HEK293T (cell line): ENCODE data around the gene PGA4.
"Not testable (repeated sequence)": the region's sequence is repeated elsewhere in the genome, so short reads cannot be mapped to it uniquely, and the experiment has no call there.

ENCODE experiments used
- CTCF ChIA-PET: fragments of 350-600 bp; formaldehyde crosslinking; extraction: SDS; loops from one replicate; lab custom pipeline; 2021; ENCODE audit warnings: antibody characterized with exemption, inconsistent platforms; lab: Yijun Ruan, JAX
- POLR2A ChIA-PET: fragments of 350-600 bp; formaldehyde crosslinking; extraction: SDS; loops from one replicate; lab custom pipeline; 2020; ENCODE audit warnings: antibody characterized with exemption, inconsistent platforms; lab: Yijun Ruan, JAX
- DNase-seq: peaks from one replicate; pipeline ENCODE4 v3.0.0; 2012; ENCODE audit warnings: mixed read lengths; ENCODE audit errors: extremely low spot score
- ARNT ChIP-seq: fragments of 450-650 bp; IDR thresholded peaks from 2 replicates; pipeline ENCODE4 v1.6.1; 2017; ENCODE audit warnings: mild to moderate bottlenecking
- BHLHE40 ChIP-seq: fragments of 450-650 bp; IDR thresholded peaks from 2 replicates; pipeline ENCODE4 v1.6.1; 2016; ENCODE audit warnings: mild to moderate bottlenecking, moderate library complexity, borderline replicate concordance
- CTBP1 ChIP-seq: fragments of 450-650 bp; IDR thresholded peaks from 2 replicates; pipeline ENCODE4 v1.6.1; 2016; ENCODE audit warnings: borderline replicate concordance
- ELF4 ChIP-seq: fragments of 450-650 bp; IDR thresholded peaks from 2 replicates; pipeline ENCODE4 v1.6.1; 2017; ENCODE audit warnings: antibody characterized with exemption
- FOXA1 ChIP-seq: fragments of 450-650 bp; IDR thresholded peaks from 2 replicates; pipeline ENCODE4 v1.6.1; 2016; ENCODE audit warnings: mild to moderate bottlenecking
- FOXK2 ChIP-seq: fragments of 450-650 bp; IDR thresholded peaks from 2 replicates; pipeline ENCODE4 v1.6.1; 2016; ENCODE audit warnings: mild to moderate bottlenecking
- FOXM1 ChIP-seq: fragments of 450-650 bp; IDR thresholded peaks from 2 replicates; pipeline ENCODE4 v1.6.1; 2017; ENCODE audit warnings: mild to moderate bottlenecking, borderline replicate concordance
- HDGF ChIP-seq: fragments of 450-650 bp; IDR thresholded peaks from 2 replicates; pipeline ENCODE4 v1.6.1; 2017; ENCODE audit warnings: antibody characterized with exemption, borderline replicate concordance
- L3MBTL2 ChIP-seq: fragments of 450-650 bp; conservative IDR thresholded peaks from 2 replicates; pipeline ENCODE4 v1.6.1; 2016; ENCODE audit warnings: mild to moderate bottlenecking
- LEF1 ChIP-seq: fragments of 450-650 bp; IDR thresholded peaks from 2 replicates; pipeline ENCODE4 v1.6.1; 2017; ENCODE audit warnings: mild to moderate bottlenecking, borderline replicate concordance
- NFRKB ChIP-seq: fragments of 450-650 bp; IDR thresholded peaks from 2 replicates; pipeline ENCODE4 v1.6.1; 2016; ENCODE audit warnings: mild to moderate bottlenecking, moderate library complexity
- PKNOX1 ChIP-seq: fragments of 450-650 bp; IDR thresholded peaks from 2 replicates; pipeline ENCODE4 v1.6.1; 2016
- SP1 ChIP-seq: fragments of 450-650 bp; IDR thresholded peaks from 2 replicates; pipeline ENCODE4 v1.6.1; 2017
- SUZ12 ChIP-seq: fragments of 450-650 bp; IDR thresholded peaks from 2 replicates; pipeline ENCODE4 v1.6.1; 2016; ENCODE audit warnings: mild to moderate bottlenecking
- TARDBP ChIP-seq: fragments of 450-650 bp; IDR thresholded peaks from 2 replicates; pipeline ENCODE4 v1.6.1; 2016
- ZNF384 ChIP-seq: fragments of 450-650 bp; IDR thresholded peaks from 2 replicates; pipeline ENCODE4 v1.6.1; 2016

Gene PGA4

DNA sequence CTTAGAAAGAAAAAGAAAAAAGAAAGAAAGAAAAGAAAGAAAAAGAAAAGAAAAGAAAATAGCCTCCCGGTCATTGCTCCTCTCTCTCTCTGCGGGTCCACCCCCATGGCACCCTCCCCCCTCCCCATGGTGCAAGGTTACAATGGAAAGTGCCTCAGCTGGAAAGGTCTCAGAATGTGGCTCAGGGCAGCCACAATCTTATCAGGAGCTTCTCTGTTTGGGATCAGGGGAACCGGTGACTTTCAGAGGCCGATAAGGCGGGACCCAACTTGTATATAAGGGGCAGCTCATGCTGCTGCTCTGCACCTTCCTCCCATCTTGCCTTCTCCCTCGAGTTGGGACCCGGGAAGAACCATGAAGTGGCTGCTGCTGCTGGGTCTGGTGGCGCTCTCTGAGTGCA, at the start of gene PGA4:
TSS of gene PGA4 (plus strand) at position 301 of the 400 bp plus-strand sequence. CDS start at position 355, 54 bp downstream.
- DNase-seq, CTCF ChIA-PET, POLR2A ChIA-PET: not testable (repeated sequence)

DNA sequence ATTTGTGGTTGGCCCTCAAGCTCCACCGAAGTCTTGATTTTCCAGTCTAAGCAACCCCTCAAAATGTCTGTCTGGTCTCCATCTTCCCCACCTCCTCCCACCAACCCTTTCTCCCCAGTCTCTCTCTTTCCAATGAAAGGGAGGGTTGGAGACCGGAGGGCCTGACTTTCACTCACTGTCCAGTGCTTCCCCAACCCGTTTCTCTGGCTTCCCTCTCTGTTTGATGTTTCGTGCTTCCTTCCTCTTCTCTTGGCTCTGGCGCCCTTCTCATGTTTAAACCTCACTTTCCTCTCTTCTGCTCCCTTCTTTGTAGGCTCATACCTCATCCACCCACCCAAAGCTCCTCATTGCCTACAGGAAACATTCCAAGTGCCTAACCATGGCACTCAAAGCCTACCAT, 49.8 kb upstream of the PGA4 start:
- no peak for DNase-seq
- POLR2A ChIA-PET, result no interaction called here
- TF ChIP-seq ARNT (no peak), CTBP1 (no peak), ELF4 (no peak), FOXK2 (no peak), HDGF (no peak), PKNOX1 (no peak), NFRKB (no peak), BHLHE40 (no peak), TARDBP (no peak), SP1 (no peak)
- CTCF ChIA-PET, result no interaction called here

DNA sequence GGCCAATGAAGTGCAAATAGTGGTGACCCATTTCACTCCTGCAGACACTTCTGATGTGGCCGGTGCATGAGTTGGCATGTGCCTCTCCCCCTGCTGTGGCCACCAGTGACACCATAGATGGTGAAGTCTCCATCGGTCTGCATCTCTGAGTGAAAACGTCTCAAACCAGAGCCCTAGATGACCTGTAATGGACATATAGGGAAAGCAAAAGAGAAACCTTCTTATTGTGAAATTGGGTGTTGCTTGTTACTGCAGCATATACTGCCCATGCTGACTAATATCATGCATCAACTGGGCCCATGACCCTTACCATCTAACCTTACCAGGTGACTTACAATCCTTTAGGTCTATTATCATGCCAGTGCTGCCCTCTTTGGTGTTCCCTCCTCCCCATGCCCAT, 49.3 kb upstream of the PGA4 start:
- POLR2A ChIA-PET, result no interaction called here
- TF ChIP-seq TARDBP (no peak), FOXK2 (no peak), LEF1 (no peak), PKNOX1 (no peak), NFRKB (no peak), CTBP1 (no peak), ELF4 (no peak), HDGF (no peak), L3MBTL2 (no peak), FOXM1 (no peak), SP1 (no peak)
- CTCF ChIA-PET, result no interaction called here
- DNase-seq, result no peak

GRCh38 chr11:61173456-61173855, 48.7 kb upstream of the PGA4 start:
- CTCF ChIA-PET, result interaction anchor here (0.8 kb wide), 1 partner anchor 33 kb away, joined by 3 read pairs; no protein-coding TSS in a partner anchor
- TF ChIP-seq FOXK2 (no peak), ELF4 (no peak), PKNOX1 (no peak), CTBP1 (no peak), ARNT (no peak), TARDBP (no peak), ZNF384 (no peak), SP1 (no peak), HDGF (no peak), L3MBTL2 (no peak), SUZ12 (no peak), FOXA1 (no peak), LEF1 (no peak), NFRKB (no peak), FOXM1 (no peak), BHLHE40 (no peak)
- POLR2A ChIA-PET, result interaction anchor here (2.2 kb wide), 1 partner anchor 12 kb away, joined by 6 read pairs; the partner anchor contains the start of gene VPS37C
- DNase-seq, result no peak

DNA sequence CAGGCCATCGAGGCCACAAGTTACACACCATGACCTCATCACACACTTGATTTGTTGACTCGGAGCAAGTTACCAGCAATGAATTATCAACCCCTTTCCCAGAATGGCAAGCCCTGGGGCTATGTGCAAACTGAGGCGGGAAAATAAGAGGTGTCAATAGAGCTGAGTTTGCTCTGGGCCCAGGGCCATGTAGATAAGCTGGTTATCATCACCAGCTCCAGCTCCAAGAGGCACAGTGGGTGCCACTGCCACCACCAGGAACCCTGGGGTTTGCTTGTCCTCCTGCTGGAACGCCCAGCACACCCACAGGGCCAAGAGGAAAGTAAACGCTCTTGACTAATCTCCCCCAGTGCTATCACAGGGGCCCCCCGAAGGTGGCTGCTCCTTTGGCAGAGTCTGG, 47.9 kb upstream of the PGA4 start:
- ChIA-PET CTCF (interaction anchor here (0.8 kb wide), 1 partner anchor 34 kb away, joined by 3 read pairs; no protein-coding TSS in a partner anchor), POLR2A (interaction anchor here (2.2 kb wide), 1 partner anchor 13 kb away, joined by 6 read pairs; the partner anchor contains the start of gene VPS37C)
- DNase-seq, result no peak
- TF ChIP-seq L3MBTL2 (no peak), HDGF (no peak), FOXM1 (no peak), PKNOX1 (no peak), ZNF384 (no peak), LEF1 (no peak), ARNT (no peak), NFRKB (no peak), SP1 (no peak), BHLHE40 (no peak), CTBP1 (no peak), ELF4 (no peak), SUZ12 (no peak), FOXK2 (no peak), FOXA1 (no peak), TARDBP (no peak)

DNA sequence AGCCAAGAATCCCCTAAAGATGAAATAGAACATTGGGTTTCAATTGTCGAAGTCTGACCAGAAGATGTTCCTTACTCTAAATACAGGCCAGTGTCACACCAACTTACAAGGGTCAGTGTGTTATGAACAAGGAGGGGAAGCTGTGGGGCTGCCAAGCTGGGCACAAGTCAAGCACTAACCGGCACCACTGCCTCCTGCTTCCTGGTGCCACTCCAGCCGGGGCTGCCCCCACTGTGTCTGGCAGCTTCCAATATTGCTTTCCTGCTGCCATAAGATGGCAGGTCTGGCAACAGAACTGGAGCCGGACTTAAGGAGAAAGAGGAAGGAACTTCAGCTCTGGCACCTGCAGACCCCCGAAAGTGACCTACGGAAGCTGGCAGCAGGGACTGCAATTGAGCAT, 47.2 kb upstream of the PGA4 start:
- CTCF ChIA-PET, result no interaction called here
- POLR2A ChIA-PET, result interaction anchor here (2.2 kb wide), 1 partner anchor 14 kb away, joined by 6 read pairs; the partner anchor contains the start of gene VPS37C
- no peak for TF ChIP-seq L3MBTL2
- TF ChIP-seq FOXA1, result no peak

More for the DNA sequence above, 47.2 kb upstream of the PGA4 start:
- DNase-seq, result no peak
